SK-N-SH treated with all-trans-retinoic acid at 6 μM for 48 hours (cell line): ENCODE data around the gene FCAMR.

Experiments used
- ARNTL ChIP-seq: fragments of 450-650 bp; formaldehyde crosslinking; IDR thresholded peaks from 2 replicates; pipeline ENCODE4 v1.5.0; 2020; ENCODE audit warnings: low read depth, mild to moderate bottlenecking, moderate library complexity, borderline replicate concordance
- ESRRG ChIP-seq: fragments of 250-450 bp; sonication (Bioruptor Pico); IDR thresholded peaks from 2 replicates; pipeline ENCODE4 v1.6.1; 2021; ENCODE audit warnings: mild to moderate bottlenecking
- RARB ChIP-seq: fragments of 250-450 bp; sonication (Bioruptor Pico); IDR thresholded peaks from 2 replicates; pipeline ENCODE4 v1.8.0; 2021; ENCODE audit warnings: mild to moderate bottlenecking, moderate library complexity
- TF ChIP-seq, protein P1 (sequence below): fragments of 250-450 bp; sonication (Bioruptor Pico); IDR thresholded peaks from 2 replicates; pipeline ENCODE4 v1.8.0; 2020; ENCODE audit warnings: mild to moderate bottlenecking, moderate library complexity, borderline replicate concordance

- TF ChIP-seq RARB (CRISPR knock-in tag) = no peak
- no peak for TF ChIP-seq ESRRG
- TF ChIP-seq, protein P1, sequence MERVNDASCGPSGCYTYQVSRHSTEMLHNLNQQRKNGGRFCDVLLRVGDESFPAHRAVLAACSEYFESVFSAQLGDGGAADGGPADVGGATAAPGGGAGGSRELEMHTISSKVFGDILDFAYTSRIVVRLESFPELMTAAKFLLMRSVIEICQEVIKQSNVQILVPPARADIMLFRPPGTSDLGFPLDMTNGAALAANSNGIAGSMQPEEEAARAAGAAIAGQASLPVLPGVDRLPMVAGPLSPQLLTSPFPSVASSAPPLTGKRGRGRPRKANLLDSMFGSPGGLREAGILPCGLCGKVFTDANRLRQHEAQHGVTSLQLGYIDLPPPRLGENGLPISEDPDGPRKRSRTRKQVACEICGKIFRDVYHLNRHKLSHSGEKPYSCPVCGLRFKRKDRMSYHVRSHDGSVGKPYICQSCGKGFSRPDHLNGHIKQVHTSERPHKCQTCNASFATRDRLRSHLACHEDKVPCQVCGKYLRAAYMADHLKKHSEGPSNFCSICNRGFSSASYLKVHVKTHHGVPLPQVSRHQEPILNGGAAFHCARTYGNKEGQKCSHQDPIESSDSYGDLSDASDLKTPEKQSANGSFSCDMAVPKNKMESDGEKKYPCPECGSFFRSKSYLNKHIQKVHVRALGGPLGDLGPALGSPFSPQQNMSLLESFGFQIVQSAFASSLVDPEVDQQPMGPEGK = no peak
- TF ChIP-seq ARNTL = no peak
Observed at GRCh38 chr1:206929524-206929923, 40.7 kb downstream of the FCAMR start.
